ENCODE measurements around the gene SPANXN3.
"Not testable (repeated sequence)": the region's sequence is repeated elsewhere in the genome, so short reads cannot be mapped to it uniquely, and the experiment has no call there.

SPANXN3 gene

DNA sequence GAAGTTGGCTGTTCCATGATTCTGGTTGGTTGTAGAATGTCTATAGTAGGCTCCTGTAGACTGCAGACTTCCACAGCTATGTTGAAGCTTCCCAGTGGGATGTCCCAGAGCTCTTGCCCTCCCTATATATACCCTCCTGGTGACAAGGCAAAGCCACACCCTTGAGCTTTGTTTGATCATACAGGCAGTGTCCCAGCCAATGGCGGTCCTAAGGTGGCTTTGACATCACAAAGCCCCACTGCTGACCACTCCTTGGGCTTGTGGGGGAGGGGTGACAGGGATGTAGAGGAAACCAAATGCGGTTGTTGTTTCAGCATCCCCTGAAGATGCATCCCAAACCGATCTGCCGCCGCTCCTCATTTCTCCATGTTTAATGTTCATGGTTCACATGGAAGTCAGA, at the start of gene SPANXN3:
SPANXN3 (minus strand) TSS at position 101 of the 400 bp plus-strand sequence; CDS start at position 17, 84 bp downstream.
- DNase-seq (ENCODE audit: low read depth), result not testable (repeated sequence)

GRCh38 chrX:143536176-143536575, 18.9 kb upstream of the SPANXN3 start:
- no peak for DNase-seq (ENCODE audit: low read depth)

DNA sequence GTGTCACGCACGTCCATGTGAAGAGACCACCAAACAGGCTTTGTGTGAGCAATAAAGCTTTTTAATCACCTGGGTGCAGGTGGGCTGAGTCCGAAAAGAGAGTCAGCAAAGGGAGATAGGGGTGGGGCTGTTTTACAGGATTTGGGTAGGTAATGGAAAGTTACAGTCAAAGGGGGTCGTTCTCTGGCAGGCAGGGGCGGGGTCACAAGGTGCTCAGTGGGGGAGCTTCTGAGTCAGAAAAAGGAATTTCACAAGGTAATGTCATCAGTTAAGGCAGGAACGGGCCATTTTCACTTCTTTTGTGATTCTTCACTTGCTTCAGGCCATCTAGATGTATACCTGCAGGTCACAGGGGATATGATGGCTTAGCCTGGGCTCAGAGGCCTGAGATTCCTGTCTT, 15.1 kb downstream of the SPANXN3 start:
- not testable (repeated sequence) for DNase-seq (ENCODE audit: low read depth)

- DNase-seq (ENCODE audit: low read depth), result no peak
These were observed 16.5 kb downstream of the SPANXN3 start for GRCh38 chrX:143500751-143501150.

- no peak for DNase-seq (ENCODE audit: low read depth)
These were observed 31.2 kb downstream of the SPANXN3 start for GRCh38 chrX:143486105-143486504.

DNA sequence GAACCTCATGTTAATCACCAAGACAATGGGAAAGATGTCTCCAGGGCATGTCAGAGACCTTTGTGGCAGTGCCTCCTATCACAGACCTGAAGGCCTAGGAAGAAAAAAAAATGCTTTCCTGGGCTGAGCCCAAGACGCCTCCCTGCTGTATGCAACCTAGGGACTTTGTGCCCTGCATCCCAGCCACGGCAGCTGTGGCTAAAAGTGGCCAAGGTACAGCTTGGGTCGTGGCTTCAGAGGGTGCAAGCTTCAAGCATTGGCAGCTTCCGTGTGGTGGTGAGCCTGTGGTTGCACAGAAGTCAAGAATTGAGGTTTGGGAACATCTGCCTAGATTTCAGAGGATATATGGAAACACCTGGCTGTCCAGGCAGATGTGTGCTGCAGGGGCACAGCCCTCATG, 40.5 kb downstream of the SPANXN3 start:
- no peak for DNase-seq (ENCODE audit: low read depth)

GRCh38 chrX:143472347-143472938, 44.8 kb downstream of the SPANXN3 start:
- DNase-seq (ENCODE audit: low read depth), result no peak

GRCh38 chrX:143466130-143466529, 51.1 kb downstream of the SPANXN3 start:
- DNase-seq (ENCODE audit: low read depth), result no peak

- DNase-seq (ENCODE audit: low read depth), result no peak
These were observed 54.6 kb downstream of the SPANXN3 start for GRCh38 chrX:143462696-143463095.

DNA sequence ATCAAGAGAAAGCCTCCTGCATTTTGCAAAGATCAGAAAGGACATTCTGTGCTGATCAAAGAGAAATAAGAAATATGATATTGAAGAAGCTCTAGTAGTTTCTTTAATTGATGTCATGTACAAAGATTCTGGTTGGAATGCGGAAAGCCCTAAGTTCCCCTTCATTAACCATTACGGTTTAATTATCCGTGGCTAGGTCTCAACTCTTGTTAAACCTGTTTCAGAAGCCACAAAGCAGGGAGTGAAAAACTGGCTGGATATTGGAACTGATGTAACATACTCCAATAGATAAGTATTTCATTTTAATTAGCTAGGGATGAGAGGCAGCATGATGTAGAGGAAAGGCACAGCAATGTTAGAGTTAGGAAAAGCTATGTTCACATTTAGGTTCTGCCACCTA, 55.7 kb downstream of the SPANXN3 start:
- DNase-seq (ENCODE audit: low read depth), result no peak
